Sigmoid colon (tissue), 3 donors: ENCODE results near the gene MRTO4.

Source experiments
- CTCF ChIP-seq, 4 experiments: fragments of 450-650 bp in 3 of 4; fragments of 200-600 bp in 1 of 4; IDR thresholded peaks; one replicate each; pipeline ENCODE4 v1.5.1; 2016 to 2019; ENCODE audit warnings: antibody characterized with exemption in 4 of 4, mild to moderate bottlenecking in 3 of 4, moderate library complexity in 2 of 4
- POLR2A ChIP-seq, 2 donors: fragments of 450-650 bp; IDR thresholded peaks; one replicate each; pipeline ENCODE4 v1.6.1; 2016; ENCODE audit warnings: antibody characterized with exemption in 2 of 2, mild to moderate bottlenecking in 2 of 2, moderate library complexity in 2 of 2

GRCh38 chr1:19305880-19306279 is 54.3 kb downstream of the MRTO4 start:
- TF ChIP-seq CTCF (IDR thresholded peaks at IDR 0.05) (no peak), POLR2A (IDR thresholded peaks at IDR 0.05) (no peak)
